ENCODE data around the gene IFI35. TPM values are rescaled to one million over a fixed set of nuclear protein-coding genes. Genes with fewer than 3 reads are reported as not detected.

IFI35 gene
- total and polyA plus RNA-seq, 9 of the 15 experiments (the other 6 are each of a cell fraction or from before 2014, with no cell fraction given), result 4.4 to 13.1 (median 10.2) TPM

DNA sequence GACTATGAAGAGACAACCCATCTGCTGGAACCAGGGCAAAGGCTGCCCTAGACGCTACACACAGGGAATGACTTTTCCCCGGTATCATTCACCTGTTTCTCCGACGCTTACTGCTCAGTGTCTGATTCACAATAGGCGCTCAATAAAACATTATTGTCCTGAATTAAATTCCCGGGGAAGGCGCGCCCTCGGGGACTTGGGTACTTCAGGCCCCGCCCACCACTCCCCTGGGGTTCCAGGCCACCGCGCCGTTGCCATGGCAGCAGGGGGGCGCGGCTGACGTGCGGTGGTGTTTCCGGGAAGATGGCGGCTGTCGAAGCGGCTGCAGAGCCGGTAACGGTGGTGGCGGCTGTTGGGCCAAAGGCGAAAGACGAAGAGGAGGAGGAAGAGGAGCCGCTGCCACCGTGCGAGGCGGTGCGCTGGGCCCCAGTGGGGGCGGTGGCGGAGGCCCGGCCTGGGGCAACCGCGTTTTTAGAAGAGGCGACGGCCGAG is 26.3 kb upstream of the IFI35 start, which contains the start of gene RUNDC1 (continued):
- no peak for TF ChIP-seq PYGO2 (tag; IDR thresholded peaks at IDR 0.05)
- no peak for TF ChIP-seq HEY1 (CRISPR knock-in tag; IDR thresholded peaks at IDR 0.05; ENCODE audit: borderline replicate concordance)
- TF ChIP-seq, protein P1, sequence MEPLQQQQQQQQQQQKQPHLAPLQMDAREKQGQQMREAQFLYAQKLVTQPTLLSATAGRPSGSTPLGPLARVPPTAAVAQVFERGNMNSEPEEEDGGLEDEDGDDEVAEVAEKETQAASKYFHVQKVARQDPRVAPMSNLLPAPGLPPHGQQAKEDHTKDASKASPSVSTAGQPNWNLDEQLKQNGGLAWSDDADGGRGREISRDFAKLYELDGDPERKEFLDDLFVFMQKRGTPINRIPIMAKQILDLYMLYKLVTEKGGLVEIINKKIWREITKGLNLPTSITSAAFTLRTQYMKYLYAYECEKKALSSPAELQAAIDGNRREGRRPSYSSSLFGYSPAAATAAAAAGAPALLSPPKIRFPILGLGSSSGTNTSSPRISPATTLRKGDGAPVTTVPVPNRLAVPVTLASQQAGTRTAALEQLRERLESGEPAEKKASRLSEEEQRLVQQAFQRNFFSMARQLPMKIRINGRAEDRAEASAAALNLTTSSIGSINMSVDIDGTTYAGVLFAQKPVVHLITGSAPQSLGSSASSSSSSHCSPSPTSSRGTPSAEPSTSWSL (CRISPR knock-in tag; IDR thresholded peaks at IDR 0.05; ENCODE audit: borderline replicate concordance), result no peak
- no peak for TF ChIP-seq ZBTB49 (CRISPR knock-in tag; IDR thresholded peaks at IDR 0.05; ENCODE audit: borderline replicate concordance)
- no peak for TF ChIP-seq PTBP1 (IDR thresholded peaks at IDR 0.05; ENCODE audit: low read depth, low read length)
- peak; percentile 66 to 79 for TF ChIP-seq MNT (conservative IDR thresholded peaks at IDR 0.05)
- TF ChIP-seq SIN3A (IDR thresholded peaks at IDR 0.05; ENCODE audit: borderline replicate concordance in 2 of 2, control insufficient read depth in 1 of 2, low read depth in 2 of 2, low read length in 2 of 2), result peak; percentile 92 to 97
- TF ChIP-seq, protein P2, sequence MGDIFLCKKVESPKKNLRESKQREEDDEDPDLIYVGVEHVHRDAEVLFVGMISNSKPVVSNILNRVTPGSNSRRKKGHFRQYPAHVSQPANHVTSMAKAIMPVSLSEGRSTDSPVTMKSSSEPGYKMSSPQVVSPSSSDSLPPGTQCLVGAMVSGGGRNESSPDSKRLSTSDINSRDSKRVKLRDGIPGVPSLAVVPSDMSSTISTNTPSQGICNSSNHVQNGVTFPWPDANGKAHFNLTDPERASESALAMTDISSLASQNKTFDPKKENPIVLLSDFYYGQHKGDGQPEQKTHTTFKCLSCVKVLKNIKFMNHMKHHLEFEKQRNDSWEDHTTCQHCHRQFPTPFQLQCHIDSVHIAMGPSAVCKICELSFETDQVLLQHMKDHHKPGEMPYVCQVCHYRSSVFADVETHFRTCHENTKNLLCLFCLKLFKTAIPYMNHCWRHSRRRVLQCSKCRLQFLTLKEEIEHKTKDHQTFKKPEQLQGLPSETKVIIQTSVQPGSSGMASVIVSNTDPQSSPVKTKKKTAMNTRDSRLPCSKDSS (IDR thresholded peaks at IDR 0.05; ENCODE audit: low read depth, partially characterized antibody), result no peak
- peak; percentile 80 for TF ChIP-seq GABPA (tag; conservative IDR thresholded peaks at IDR 0.05; ENCODE audit: low read depth)
- TF ChIP-seq, protein P3, sequence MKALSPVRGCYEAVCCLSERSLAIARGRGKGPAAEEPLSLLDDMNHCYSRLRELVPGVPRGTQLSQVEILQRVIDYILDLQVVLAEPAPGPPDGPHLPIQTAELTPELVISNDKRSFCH (CRISPR knock-in tag; IDR thresholded peaks at IDR 0.05), result no peak
- TF ChIP-seq, protein P3 (tag; IDR thresholded peaks at IDR 0.05), result no peak
- no peak for TF ChIP-seq PHTF2 (CRISPR knock-in tag; IDR thresholded peaks at IDR 0.05)
- no peak; the same call in none of the 2 replicates for TF ChIP-seq DPF2 (IDR thresholded peaks at IDR 0.05)
- no peak for TF ChIP-seq HNRNPK (IDR thresholded peaks at IDR 0.05; ENCODE audit: low read depth, low read length, poor library complexity, severe bottlenecking)
- TF ChIP-seq, protein P4, sequence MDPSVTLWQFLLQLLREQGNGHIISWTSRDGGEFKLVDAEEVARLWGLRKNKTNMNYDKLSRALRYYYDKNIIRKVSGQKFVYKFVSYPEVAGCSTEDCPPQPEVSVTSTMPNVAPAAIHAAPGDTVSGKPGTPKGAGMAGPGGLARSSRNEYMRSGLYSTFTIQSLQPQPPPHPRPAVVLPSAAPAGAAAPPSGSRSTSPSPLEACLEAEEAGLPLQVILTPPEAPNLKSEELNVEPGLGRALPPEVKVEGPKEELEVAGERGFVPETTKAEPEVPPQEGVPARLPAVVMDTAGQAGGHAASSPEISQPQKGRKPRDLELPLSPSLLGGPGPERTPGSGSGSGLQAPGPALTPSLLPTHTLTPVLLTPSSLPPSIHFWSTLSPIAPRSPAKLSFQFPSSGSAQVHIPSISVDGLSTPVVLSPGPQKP (CRISPR knock-in tag; IDR thresholded peaks at IDR 0.05), result no peak
- no peak for TF ChIP-seq ZNF79 (CRISPR knock-in tag; IDR thresholded peaks at IDR 0.05; ENCODE audit: low read depth)
- no peak for TF ChIP-seq KDM5B (IDR thresholded peaks at IDR 0.05; ENCODE audit: insufficient replicate concordance, low read depth, low read length)
- TF ChIP-seq TCFL5 (CRISPR knock-in tag; conservative IDR thresholded peaks at IDR 0.05), result no peak
